Caco-2 (cell line): Measurements from ENCODE around the gene TRIO. TPM values are rescaled to one million over a fixed set of nuclear protein-coding genes. Genes with fewer than 3 reads are reported as not detected.

Source experiments
- BruUV-seq: library from RNA; stranded (reverse); fragments of 400-500 nt; replicated peaks from 2 replicates; lab custom pipeline; 2021; lab: Mats Ljungman, UMichigan
- CTCF ChIA-PET: fragments of 300-600 bp; sonication (Branson Sonifier 250); formaldehyde crosslinking; loops from one replicate; lab custom pipeline; 2022; ENCODE audit warnings: antibody characterized with exemption; lab: Charles Lee
- POLR2A ChIA-PET: fragments of 300-600 bp; sonication (Branson Sonifier 250); formaldehyde crosslinking; loops from one replicate; lab custom pipeline; 2022; ENCODE audit warnings: antibody characterized with exemption; lab: Charles Lee
- DNase-seq, 2 experiments: peaks; one replicate each; pipeline versions ENCODE4 v3.0.0 to v3.0.0-alpha.2; 2020 to 2022
- H3K27me3 ChIP-seq: replicated peaks from 2 replicates; pipeline ENCODE4 v1.6.0; 2011; ENCODE audit warnings: low read length; ENCODE audit not compliant: control insufficient read depth, insufficient read depth
- H3K36me3 ChIP-seq: 2 replicates; pipeline ENCODE4 v1.5.1; 2011; ENCODE audit warnings: low read length; ENCODE audit not compliant: control insufficient read depth, insufficient read depth
- H3K4me1 ChIP-seq: fragments of 250-450 bp; sonication (Bioruptor Pico); 2 replicates; pipeline ENCODE4 v1.5.1; 2020; ENCODE audit warnings: mild to moderate bottlenecking
- H3K4me3 ChIP-seq: 2 replicates; pipeline ENCODE4 v1.5.1; 2011; ENCODE audit warnings: low read depth, mild to moderate bottlenecking, control low read depth, low read length
- H3K9me3 ChIP-seq: fragments of 250-450 bp; sonication (Bioruptor Pico); 2 replicates; pipeline ENCODE4 v1.5.1; 2020; ENCODE audit warnings: mild to moderate bottlenecking, moderate library complexity
- H3K27ac Mint-ChIP-seq: one replicate; pipeline ENCODE4 v1.8.0; 2022; ENCODE audit warnings: mixed read lengths; ENCODE audit not compliant: unreplicated experiment
- H3K27me3 Mint-ChIP-seq: one replicate; pipeline ENCODE4 v1.8.0; 2022; ENCODE audit warnings: mixed read lengths; ENCODE audit not compliant: insufficient read depth, unreplicated experiment
- H3K36me3 Mint-ChIP-seq: one replicate; pipeline ENCODE4 v1.8.0; 2022; ENCODE audit warnings: mild to moderate bottlenecking, mixed read lengths; ENCODE audit not compliant: insufficient read depth, unreplicated experiment
- H3K4me1 Mint-ChIP-seq: one replicate; pipeline ENCODE4 v1.8.0; 2022; ENCODE audit warnings: low read depth, mixed read lengths; ENCODE audit not compliant: unreplicated experiment
- H3K4me3 Mint-ChIP-seq: one replicate; pipeline ENCODE4 v1.8.0; 2022; ENCODE audit warnings: mild to moderate bottlenecking, moderate library complexity, mixed read lengths; ENCODE audit not compliant: unreplicated experiment
- H3K9me3 Mint-ChIP-seq: one replicate; pipeline ENCODE4 v1.8.0; 2022; ENCODE audit warnings: mixed read lengths; ENCODE audit not compliant: unreplicated experiment
- CTCF ChIP-seq, 2 experiments: fragments of 200-600 bp in 1 of 2; IDR thresholded peaks; 1 replicate in 1 of 2; 2 replicates in 1 of 2; pipeline versions ENCODE4 v1.5.1 to v1.8.0; 2011 to 2022; ENCODE audit warnings: antibody characterized with exemption in 1 of 2, control low read depth in 1 of 2, inconsistent platforms in 1 of 2, low read depth in 1 of 2, low read length in 1 of 2, mild to moderate bottlenecking in 1 of 2, moderate library complexity in 1 of 2; ENCODE audit not compliant: insufficient read depth in 1 of 2, severe bottlenecking in 1 of 2, unreplicated experiment in 1 of 2
- intact Hi-C: fragments of 100-400 bp; cut with micrococcal nuclease; formaldehyde crosslinking; loops from one replicate; pipeline ENCODE4 v1.10.0; 2022; ENCODE audit not compliant: unreplicated experiment
- total RNA-seq: library from RNA; stranded (reverse); gene quantifications from 2 replicates; pipeline ENCODE4 v1.2.3, GENCODE V29; 2022

TRIO gene
- total RNA-seq, 1 experiment from 2014 or later, result 92.0 TPM

DNA sequence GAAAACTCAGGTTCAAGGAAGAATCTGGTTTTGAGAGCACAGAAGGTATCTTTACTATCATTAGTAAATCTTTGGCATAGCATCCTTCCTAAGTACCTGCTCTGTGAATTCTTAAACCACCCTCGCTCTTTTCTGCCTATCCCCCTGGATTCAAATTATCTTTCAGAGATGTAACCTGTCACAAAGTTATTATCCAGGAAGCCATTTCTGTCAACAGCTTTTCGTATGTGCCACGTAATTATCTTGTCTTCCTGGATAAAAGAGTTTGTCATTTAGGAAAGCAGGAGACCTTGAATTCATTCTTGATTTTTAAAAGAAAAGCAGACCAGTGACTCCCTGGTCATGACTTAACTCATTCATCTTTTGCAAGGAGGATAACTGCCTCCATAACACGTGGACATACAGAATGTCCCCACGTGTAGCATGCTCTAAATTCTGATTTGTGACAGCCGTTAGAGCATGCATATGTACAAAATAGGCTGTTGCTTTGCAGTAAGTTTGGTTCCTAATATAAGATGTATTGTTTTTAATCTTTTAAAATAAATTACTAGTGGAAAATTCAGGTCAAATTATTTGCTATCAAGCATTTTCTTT is 189.0 kb downstream of the TRIO start:
- no peaks in the 10 kb centered on the region for H3K27me3 Mint-ChIP-seq
- peaks cover 40% of the 10 kb centered on the region for H3K36me3 Mint-ChIP-seq
- H3K4me3 ChIP-seq, result no peak overlapping the region
- BruUV-seq, result no TSS peak
- no peaks in the 10 kb centered on the region; the same call in 1 of the 2 replicates for H3K36me3 ChIP-seq
- H3K4me1 Mint-ChIP-seq, result no peaks in the 10 kb centered on the region
- H3K9me3 ChIP-seq, result no peaks in the 10 kb centered on the region
- ChIA-PET CTCF (interaction anchor here (0.6 kb wide), 1 partner anchor 59 kb away, joined by 3 read pairs; no protein-coding TSS in a partner anchor), POLR2A (no interaction called here)
- no peak for DNase-seq
- intact Hi-C loops, result no loop called here
- H3K27ac Mint-ChIP-seq, result no peak overlapping the region
- H3K27me3 ChIP-seq, result no peaks in the 10 kb centered on the region
- H3K4me3 Mint-ChIP-seq, result no peak overlapping the region
- no peak for TF ChIP-seq CTCF (IDR thresholded peaks at IDR 0.05; ENCODE audit: insufficient read depth in 1 of 2, low read depth in 1 of 2, low read length in 1 of 2, severe bottlenecking in 1 of 2, unreplicated experiment in 1 of 2)
- no peaks in the 10 kb centered on the region for H3K4me1 ChIP-seq
- H3K9me3 Mint-ChIP-seq, result no peaks in the 10 kb centered on the region

DNA sequence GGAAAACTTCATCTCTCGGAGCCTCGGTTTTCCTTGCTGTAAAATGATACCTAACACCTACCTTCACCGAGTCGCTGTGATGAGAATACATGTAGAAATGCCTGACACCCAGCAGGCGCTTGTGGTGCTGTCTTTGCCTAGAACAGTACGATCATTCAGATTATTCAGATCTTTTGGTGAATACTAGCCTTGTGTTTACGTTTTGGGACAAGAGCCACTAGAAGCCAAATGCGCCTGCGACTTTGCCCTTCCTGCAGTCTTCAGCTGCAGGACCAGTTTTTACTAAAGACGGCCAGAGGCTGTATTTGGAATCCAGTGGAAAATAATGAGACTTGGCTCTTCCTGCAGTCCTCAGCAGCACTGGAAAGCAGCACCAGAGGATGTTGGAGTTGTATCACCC is 189.6 kb downstream of the TRIO start:
- Mint-ChIP-seq H3K27me3 (no peaks in the 10 kb centered on the region), H3K9me3 (no peaks in the 10 kb centered on the region), H3K4me3 (no peak overlapping the region), H3K27ac (no peak overlapping the region), H3K4me1 (no peaks in the 10 kb centered on the region), H3K36me3 (peaks cover 46% of the 10 kb centered on the region)
- no peak for TF ChIP-seq CTCF (IDR thresholded peaks at IDR 0.05; ENCODE audit: insufficient read depth in 1 of 2, low read depth in 1 of 2, low read length in 1 of 2, severe bottlenecking in 1 of 2, unreplicated experiment in 1 of 2)
- POLR2A ChIA-PET, result no interaction called here
- intact Hi-C loops, result no loop called here
- Histone ChIP-seq H3K36me3 (no peaks in the 10 kb centered on the region; the same call in 1 of the 2 replicates), H3K4me1 (no peaks in the 10 kb centered on the region), H3K4me3 (no peak overlapping the region), H3K27me3 (no peaks in the 10 kb centered on the region), H3K9me3 (no peaks in the 10 kb centered on the region)
- CTCF ChIA-PET, result interaction anchor here (0.6 kb wide), 1 partner anchor 14 kb away, joined by 3 read pairs; no protein-coding TSS in a partner anchor
- BruUV-seq, result no TSS peak
- DNase-seq, result no peak

GRCh38 chr5:14337593-14337992 is 194.5 kb downstream of the TRIO start:
- Mint-ChIP-seq H3K36me3 (peaks cover 56% of the 10 kb centered on the region), H3K4me3 (no peak overlapping the region), H3K27ac (no peak overlapping the region), H3K4me1 (no peaks in the 10 kb centered on the region), H3K27me3 (no peaks in the 10 kb centered on the region), H3K9me3 (no peaks in the 10 kb centered on the region)
- Histone ChIP-seq H3K4me1 (peaks cover 9% of the 10 kb centered on the region; the same call in 1 of the 2 replicates), H3K4me3 (no peak overlapping the region), H3K36me3 (no peaks in the 10 kb centered on the region; the same call in 1 of the 2 replicates), H3K27me3 (no peaks in the 10 kb centered on the region), H3K9me3 (no peaks in the 10 kb centered on the region)
- no peak for TF ChIP-seq CTCF (IDR thresholded peaks at IDR 0.05; ENCODE audit: insufficient read depth in 1 of 2, low read depth in 1 of 2, low read length in 1 of 2, severe bottlenecking in 1 of 2, unreplicated experiment in 1 of 2)
- ChIA-PET POLR2A (no interaction called here), CTCF (no interaction called here)
- no TSS peak for BruUV-seq
- no peak for DNase-seq
- intact Hi-C loops, result no loop called here
